ENCODE measurements around the gene TTC7B. TPM values are rescaled to one million over a fixed set of nuclear protein-coding genes. Genes with fewer than 3 reads are reported as not detected.

Gene TTC7B
- total and polyA plus RNA-seq, 2 of the 13 experiments (the other 11 are each of a cell fraction or from before 2014, with no cell fraction given) = 1.3 to 3.2 TPM

- no peaks in the 10 kb centered on the region for H3K4me1 ChIP-seq (ENCODE audit: insufficient read depth, low read length)
- H3K4me2 ChIP-seq (ENCODE audit: low read depth, low read length) = no peak overlapping the region
- FAIRE-seq (no peak), ATAC-seq (no peak), DNase-seq (ENCODE audit: low spot score) (no peak)
- WGBS (ENCODE audit: low lambda C conversion rate) = 53% methylated on average over 10 of the region's 10 CpGs
- in situ Hi-C loops (cut with HindIII; ENCODE audit: extremely low pct_ligation_motif_present, low pct_unique_long_range_greater_than_20kb) = no loop called here
- no peaks in the 10 kb centered on the region for H4K20me1 ChIP-seq (ENCODE audit: insufficient read depth, low read length)
- ChIA-PET CTCF (ENCODE audit: low intra/inter-chr PET ratio, low total read pairs) (no interaction called here), POLR2A (no interaction called here)
- H2AFZ ChIP-seq (ENCODE audit: low read length) = no peak overlapping the region
- no peak overlapping the region for H3K4me3 ChIP-seq (replicated peaks in 1 of 3; ENCODE audit: insufficient read depth in 1 of 3, low read depth in 2 of 3, low read length in 3 of 3)
- H3K27me3 ChIP-seq (ENCODE audit: control insufficient read depth in 1 of 2, insufficient read depth in 2 of 2, low read length in 2 of 2) = no peaks in the 10 kb centered on the region
- intact Hi-C loops (cut with micrococcal nuclease; ENCODE audit: unreplicated experiment) = no loop called here
- H3K27ac ChIP-seq (ENCODE audit: extremely low read length, insufficient read depth, low read length) = no peak overlapping the region
- H3K79me2 ChIP-seq (ENCODE audit: insufficient read depth, low read length) = no peaks in the 10 kb centered on the region
- no TSS peak for BruUV-seq (replicated peaks)
- no peak overlapping the region for H3K9ac ChIP-seq (ENCODE audit: insufficient read depth, low read depth, low read length)
- H3K36me3 ChIP-seq (replicated peaks in 1 of 2; ENCODE audit: control insufficient read depth in 1 of 2, insufficient read depth in 2 of 2, low read length in 2 of 2) = no peaks in the 10 kb centered on the region
- H3K9me3 ChIP-seq (ENCODE audit: low read length) = no peaks in the 10 kb centered on the region
- TF ChIP-seq, protein P1, sequence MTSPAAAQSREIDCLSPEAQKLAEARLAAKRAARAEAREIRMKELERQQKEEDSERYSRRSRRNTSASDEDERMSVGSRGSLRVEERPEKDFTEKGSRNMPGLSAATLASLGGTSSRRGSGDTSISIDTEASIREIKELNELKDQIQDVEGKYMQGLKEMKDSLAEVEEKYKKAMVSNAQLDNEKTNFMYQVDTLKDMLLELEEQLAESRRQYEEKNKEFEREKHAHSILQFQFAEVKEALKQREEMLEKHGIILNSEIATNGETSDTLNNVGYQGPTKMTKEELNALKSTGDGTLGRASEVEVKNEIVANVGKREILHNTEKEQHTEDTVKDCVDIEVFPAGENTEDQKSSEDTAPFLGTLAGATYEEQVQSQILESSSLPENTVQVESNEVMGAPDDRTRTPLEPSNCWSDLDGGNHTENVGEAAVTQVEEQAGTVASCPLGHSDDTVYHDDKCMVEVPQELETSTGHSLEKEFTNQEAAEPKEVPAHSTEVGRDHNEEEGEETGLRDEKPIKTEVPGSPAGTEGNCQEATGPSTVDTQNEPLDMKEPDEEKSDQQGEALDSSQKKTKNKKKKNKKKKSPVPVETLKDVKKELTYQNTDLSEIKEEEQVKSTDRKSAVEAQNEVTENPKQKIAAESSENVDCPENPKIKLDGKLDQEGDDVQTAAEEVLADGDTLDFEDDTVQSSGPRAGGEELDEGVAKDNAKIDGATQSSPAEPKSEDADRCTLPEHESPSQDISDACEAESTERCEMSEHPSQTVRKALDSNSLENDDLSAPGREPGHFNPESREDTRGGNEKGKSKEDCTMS (CRISPR knock-in tag; conservative IDR thresholded peaks at IDR 0.05) = no peak
- no peak for TF ChIP-seq EHMT2 (IDR thresholded peaks at IDR 0.05; ENCODE audit: borderline replicate concordance, low read depth, low read length)
- TF ChIP-seq ZNF772 (CRISPR knock-in tag; IDR thresholded peaks at IDR 0.05) = no peak
- TF ChIP-seq ONECUT2 (CRISPR knock-in tag; IDR thresholded peaks at IDR 0.05) = no peak
- no peak for TF ChIP-seq CEBPG (CRISPR knock-in tag; IDR thresholded peaks at IDR 0.05)
- no peak for TF ChIP-seq AKAP8 (CRISPR knock-in tag; IDR thresholded peaks at IDR 0.05)
- TF ChIP-seq KLF9 (CRISPR knock-in tag; IDR thresholded peaks at IDR 0.05; ENCODE audit: low read depth) = no peak
- no peak for TF ChIP-seq ZNF34 (CRISPR knock-in tag; IDR thresholded peaks at IDR 0.05; ENCODE audit: borderline replicate concordance)
- no peak for TF ChIP-seq RBM22 (optimal IDR thresholded peaks at IDR 0.05; ENCODE audit: low read length)
- no peak for TF ChIP-seq RNF2 (conservative IDR thresholded peaks at IDR 0.05; ENCODE audit: low read depth)
- TF ChIP-seq ZFP36L1 (CRISPR knock-in tag; IDR thresholded peaks at IDR 0.05) = no peak
- TF ChIP-seq GPN1 (CRISPR knock-in tag; IDR thresholded peaks at IDR 0.05; ENCODE audit: borderline replicate concordance) = no peak
- TF ChIP-seq ZSCAN31 (CRISPR knock-in tag; IDR thresholded peaks at IDR 0.05; ENCODE audit: low read depth) = no peak
- no peak for TF ChIP-seq KAT7 (CRISPR knock-in tag; IDR thresholded peaks at IDR 0.05; ENCODE audit: borderline replicate concordance)
- no peak for TF ChIP-seq MBNL3 (CRISPR knock-in tag; conservative IDR thresholded peaks at IDR 0.05)
Measured at GRCh38 chr14:90614696-90615516, 201.3 kb downstream of the TTC7B start.
